GM12878 (cell line): ENCODE results near the gene GTPBP6. TPM values are rescaled to one million over a fixed set of nuclear protein-coding genes. Genes with fewer than 3 reads are reported as not detected.

Experiments
- ATAC-seq: fragments of 200-7000 bp; cut with Tn5 transposase; 3 replicates; pipeline ENCODE4 v1.9.1; 2020; ENCODE audit warnings: mild to moderate bottlenecking, moderate library complexity
- BruUV-seq: library from RNA; stranded (reverse); fragments of 400-500 nt; replicated peaks from 2 replicates; lab custom pipeline; 2021; lab: Mats Ljungman, UMichigan
- CTCF ChIA-PET: fragments of 300-600 bp; sonication (Branson Sonifier 250); formaldehyde crosslinking; extraction: SDS; loops from one replicate; lab custom pipeline; 2021; ENCODE audit warnings: inconsistent platforms; lab: Yijun Ruan, JAX
- POLR2A ChIA-PET: fragments of 350-600 bp; formaldehyde crosslinking; extraction: SDS; loops from one replicate; lab custom pipeline; 2021; ENCODE audit warnings: inconsistent platforms; lab: Charles Lee
- RAD21 ChIA-PET: fragments of 300-600 bp; sonication (Branson Sonifier 250); formaldehyde crosslinking; loops from one replicate; lab custom pipeline; 2023; ENCODE audit warnings: antibody characterized with exemption; ENCODE audit not compliant: unreplicated experiment; lab: Charles Lee
- SMC1A ChIA-PET: fragments of 300-600 bp; sonication (Branson Sonifier 250); formaldehyde crosslinking; loops from one replicate; lab custom pipeline; 2023; ENCODE audit not compliant: unreplicated experiment, uncharacterized antibody; lab: Charles Lee
- DNase-seq: peaks from one replicate; pipeline ENCODE4 v3.0.0-alpha.2; 2011; ENCODE audit warnings: low read depth, low spot score
- FAIRE-seq: peaks from 3 replicates; lab custom pipeline; 2011; peaks lifted over from hg19 to GRCh38; lab: Jason Lieb, UNC
- H2AFZ ChIP-seq: 2 replicates; pipeline ENCODE4 v1.6.0; 2011; ENCODE audit warnings: low read depth, low read length, control low read depth; ENCODE audit not compliant: control insufficient read depth
- H3K27ac ChIP-seq: 2 replicates; pipeline ENCODE4 v1.5.1; 2011; ENCODE audit warnings: control low read depth; ENCODE audit not compliant: control insufficient read depth, insufficient read depth
- H3K27me3 ChIP-seq, 2 experiments: replicated peaks in 1 of 2; 2 replicates each; pipeline versions ENCODE4 v1.6.0 to v1.6.1; 2011; ENCODE audit warnings: low read length in 1 of 2; ENCODE audit not compliant: control insufficient read depth in 2 of 2, insufficient read depth in 2 of 2
- H3K36me3 ChIP-seq, 2 experiments: 2 replicates each; pipeline ENCODE4 v1.5.1; 2011; ENCODE audit warnings: low read length in 1 of 2; ENCODE audit not compliant: control insufficient read depth in 2 of 2, insufficient read depth in 2 of 2
- H3K4me1 ChIP-seq: 2 replicates; pipeline ENCODE4 v1.6.1; 2011; ENCODE audit warnings: mild to moderate bottlenecking, low read length, moderate library complexity, mixed read lengths; ENCODE audit not compliant: control insufficient read depth, insufficient read depth
- H3K4me2 ChIP-seq: 2 replicates; pipeline ENCODE4 v1.6.0; 2011; ENCODE audit warnings: control low read depth; ENCODE audit not compliant: control insufficient read depth, insufficient read depth
- H3K4me3 ChIP-seq: fragments of 200-600 bp; sonication (generic); 2 replicates; pipeline ENCODE4 v1.5.1; 2016
- H3K79me2 ChIP-seq: 2 replicates; pipeline ENCODE4 v1.6.0; 2011; ENCODE audit warnings: low read length; ENCODE audit not compliant: control insufficient read depth, insufficient read depth
- H3K9ac ChIP-seq: 2 replicates; pipeline ENCODE4 v1.8.0; 2011; ENCODE audit warnings: low read length, control low read depth, mixed read lengths; ENCODE audit not compliant: control insufficient read depth, insufficient read depth
- H3K9me3 ChIP-seq: replicated peaks from 3 replicates; pipeline ENCODE4 v1.5.1; 2011; ENCODE audit warnings: mild to moderate bottlenecking, low read length; ENCODE audit not compliant: control insufficient read depth, insufficient read depth
- H4K20me1 ChIP-seq: 2 replicates; pipeline ENCODE4 v1.6.0; 2011; ENCODE audit not compliant: control insufficient read depth, insufficient read depth
- CREM ChIP-seq: IDR thresholded peaks from 2 replicates; pipeline ENCODE4 v1.6.1; 2014; ENCODE audit warnings: antibody characterized with exemption, low read depth
- GABPA ChIP-seq: IDR thresholded peaks from 2 replicates; pipeline ENCODE4 v1.6.1; 2014; ENCODE audit warnings: antibody characterized with exemption, low read depth, mild to moderate bottlenecking, inconsistent platforms
- HDGF ChIP-seq: fragments of 450-650 bp; IDR thresholded peaks from 2 replicates; pipeline ENCODE4 v1.6.1; 2016; ENCODE audit warnings: antibody characterized with exemption
- KDM1A ChIP-seq: fragments of 200-600 bp; sonication (generic); IDR thresholded peaks from 2 replicates; pipeline ENCODE4 v1.6.1; 2016; ENCODE audit warnings: borderline replicate concordance
- NR2F1 ChIP-seq: fragments of 450-650 bp; conservative IDR thresholded peaks from 2 replicates; pipeline ENCODE4 v1.6.1; 2017; ENCODE audit warnings: mild to moderate bottlenecking
- SUZ12 ChIP-seq: fragments of 200-600 bp; sonication (generic); IDR thresholded peaks from one replicate; pipeline ENCODE4 v1.6.1; 2018; ENCODE audit warnings: antibody characterized with exemption, mild to moderate bottlenecking; ENCODE audit not compliant: unreplicated experiment
- WRNIP1 ChIP-seq: IDR thresholded peaks from 2 replicates; pipeline ENCODE4 v1.6.1; 2011; ENCODE audit warnings: low read depth, low read length, improper control_type of control experiment, borderline replicate concordance
- WGBS: methylation state at CpG from one replicate; pipeline ENCODE4 v1.1.6; 2016; ENCODE audit warnings: low lambda C conversion rate; ENCODE audit not compliant: insufficient replicate concordance, insufficient coverage; ENCODE audit errors: missing lambda C conversion rate; 5-methylcytosine and 5-hydroxymethylcytosine counted together
- in situ Hi-C: fragments of 300-500 bp; cut with MboI; formaldehyde crosslinking; loops from 9 replicates; pipeline ENCODE4 v1.14.3; 2018; ENCODE audit warnings: mixed read lengths
- intact Hi-C: fragments of 100-400 bp; cut with micrococcal nuclease; formaldehyde crosslinking; loops from one replicate; pipeline ENCODE4 v1.14.2; 2022; ENCODE audit not compliant: unreplicated experiment
- polyA plus RNA-seq, 11 experiments: library from polyadenylated mRNA; depleted of rRNA in 4 of 11; unstranded in 6 of 11; stranded (reverse) in 5 of 11; fragments of >200 nt; fragmentation: Nextera tagmentation in 4 of 11; fragmentation: Illumina TruSeq in 1 of 11; extraction: Ambion mirVana in 4 of 11; extraction: Trizol in 1 of 11; gene quantifications; 1 replicate in 1 of 11; 2 replicates in 10 of 11; pipeline versions ENCODE4 v1.2.1 to v1.2.3, GENCODE V29; 2011 to 2016; ENCODE audit warnings: inconsistent platforms in 2 of 11, missing spikeins in 2 of 11, low read depth in 1 of 11
- total RNA-seq, 4 experiments: library from RNA; depleted of rRNA in 3 of 4; stranded (reverse); fragments of >200 nt in 3 of 4; fragmentation: Illumina TruSeq in 1 of 4; extraction: Trizol in 1 of 4; gene quantifications; 2 replicates each; pipeline versions ENCODE4 v1.2.1 to v1.2.3, GENCODE V29; 2013 to 2021
- TF ChIP-seq, protein P1 (sequence below): fragments of 150-350 bp; IDR thresholded peaks from 2 replicates; pipeline ENCODE4 v1.6.1; 2014; ENCODE audit warnings: mild to moderate bottlenecking, low read depth, low read length

Gene GTPBP6
- total and polyA plus RNA-seq, 10 of the 15 experiments (the other 5 are each of a cell fraction or from before 2014, with no cell fraction given) = 0.31 to 71.0 (median 21.1) TPM

DNA sequence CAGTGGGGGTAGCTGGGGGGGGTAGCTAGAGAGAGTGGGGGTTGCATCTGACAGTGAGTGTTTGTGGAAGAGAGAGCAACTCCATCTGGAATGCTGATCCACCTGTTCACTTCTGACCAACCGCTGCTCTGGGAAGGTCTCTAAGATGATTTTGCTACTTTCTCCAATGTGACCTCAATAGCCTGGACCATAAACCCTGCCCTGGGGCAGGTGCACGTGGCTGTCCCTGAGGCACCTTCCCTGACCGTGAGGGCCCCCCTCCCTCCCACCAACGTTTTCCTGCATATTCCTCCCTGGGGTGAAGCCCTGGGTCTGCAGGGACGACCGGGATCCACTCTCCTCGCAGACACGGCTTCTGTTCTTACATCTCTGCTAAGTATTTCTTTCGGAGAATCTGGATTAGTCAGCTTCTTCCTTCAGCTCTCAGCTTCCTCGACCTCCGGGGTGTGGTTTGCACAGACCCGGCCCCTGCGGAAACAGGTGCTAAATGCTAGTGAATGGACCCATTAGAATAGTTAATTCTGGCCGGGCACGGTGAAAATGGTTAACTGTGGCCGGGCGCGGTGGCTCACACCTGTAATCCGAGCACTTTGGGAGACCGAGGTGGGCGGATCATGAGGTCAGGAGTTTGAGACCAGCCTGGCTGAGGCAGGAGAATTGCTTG lies 58.8 kb downstream of the GTPBP6 start:
- no peaks in the 10 kb centered on the region for H3K36me3 ChIP-seq
- WGBS = 81% methylated on average over 21 of the region's 21 CpGs
- H3K27ac ChIP-seq = no peak overlapping the region
- H3K4me1 ChIP-seq = no peaks in the 10 kb centered on the region
- H3K4me3 ChIP-seq = no peak overlapping the region
- FAIRE-seq (no peak), ATAC-seq (no peak), DNase-seq (no peak)
- no peaks in the 10 kb centered on the region for H3K27me3 ChIP-seq
- ChIA-PET RAD21 (no interaction called here), CTCF (no interaction called here), SMC1A (no interaction called here), POLR2A (no interaction called here)
- intact Hi-C loops = no loop called here
- no peak for TF ChIP-seq WRNIP1
- TF ChIP-seq KDM1A = no peak
- TF ChIP-seq NR2F1 = no peak
- TF ChIP-seq, protein P1, sequence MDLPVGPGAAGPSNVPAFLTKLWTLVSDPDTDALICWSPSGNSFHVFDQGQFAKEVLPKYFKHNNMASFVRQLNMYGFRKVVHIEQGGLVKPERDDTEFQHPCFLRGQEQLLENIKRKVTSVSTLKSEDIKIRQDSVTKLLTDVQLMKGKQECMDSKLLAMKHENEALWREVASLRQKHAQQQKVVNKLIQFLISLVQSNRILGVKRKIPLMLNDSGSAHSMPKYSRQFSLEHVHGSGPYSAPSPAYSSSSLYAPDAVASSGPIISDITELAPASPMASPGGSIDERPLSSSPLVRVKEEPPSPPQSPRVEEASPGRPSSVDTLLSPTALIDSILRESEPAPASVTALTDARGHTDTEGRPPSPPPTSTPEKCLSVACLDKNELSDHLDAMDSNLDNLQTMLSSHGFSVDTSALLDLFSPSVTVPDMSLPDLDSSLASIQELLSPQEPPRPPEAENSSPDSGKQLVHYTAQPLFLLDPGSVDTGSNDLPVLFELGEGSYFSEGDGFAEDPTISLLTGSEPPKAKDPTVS = no peak
- no peak for TF ChIP-seq SUZ12
- TF ChIP-seq HDGF = no peak
- TF ChIP-seq CREM = no peak
- TF ChIP-seq GABPA = no peak
- no peak overlapping the region for H2AFZ ChIP-seq
- no peak overlapping the region for H3K9ac ChIP-seq
- H3K79me2 ChIP-seq = no peaks in the 10 kb centered on the region
- H4K20me1 ChIP-seq = no peaks in the 10 kb centered on the region
- in situ Hi-C loops = no loop called here
- H3K9me3 ChIP-seq = no peaks in the 10 kb centered on the region; the same call in 2 of the 3 replicates
- no peak overlapping the region for H3K4me2 ChIP-seq
- no TSS peak for BruUV-seq
